Ascending aorta (tissue), 2 donors: ENCODE results near the gene FAT1. TPM values are rescaled to one million over a fixed set of nuclear protein-coding genes. Genes with fewer than 3 reads are reported as not detected.

Experiments used
- DNase-seq, 2 donors: peaks; one replicate each; pipeline ENCODE4 v3.0.0-alpha.2; 2019; ENCODE audit warnings: low spot score in 2 of 2
- H3K27ac ChIP-seq, 2 donors: fragments of 200-600 bp; sonication (generic); one replicate each; pipeline ENCODE4 v1.5.1; 2016 to 2017; ENCODE audit warnings: mild to moderate bottlenecking in 1 of 2
- H3K27me3 ChIP-seq: fragments of 200-600 bp; sonication (generic); one replicate; pipeline ENCODE4 v1.5.1; 2017
- H3K36me3 ChIP-seq, 2 donors: fragments of 200-600 bp; sonication (generic); one replicate each; pipeline ENCODE4 v1.5.1; 2016
- H3K4me1 ChIP-seq, 2 donors: fragments of 200-600 bp; sonication (generic); one replicate each; pipeline ENCODE4 v1.5.1; 2016 to 2017; ENCODE audit warnings: mild to moderate bottlenecking in 1 of 2
- H3K4me3 ChIP-seq, 2 donors: fragments of 200-600 bp; sonication (generic); one replicate each; pipeline ENCODE4 v1.5.1; 2016 to 2017; ENCODE audit warnings: mild to moderate bottlenecking in 1 of 2
- H3K9me3 ChIP-seq, 2 donors: fragments of 200-600 bp; sonication (generic); one replicate each; pipeline ENCODE4 v1.5.1; 2016
- CTCF ChIP-seq, 3 experiments: fragments of 200-600 bp in 2 of 3; fragments of 450-650 bp in 1 of 3; sonication (generic) in 2 of 3; IDR thresholded peaks; one replicate each; pipeline ENCODE4 v1.5.1; 2016 to 2019; ENCODE audit warnings: antibody characterized with exemption in 3 of 3, mild to moderate bottlenecking in 1 of 3, moderate library complexity in 1 of 3
- intact Hi-C: fragments of 100-400 bp; cut with DNase I; formaldehyde crosslinking; loops from one replicate; pipeline ENCODE4 v1.15.1; 2023
- total RNA-seq: library from RNA; depleted of rRNA; stranded (reverse); fragments of >200 nt; gene quantifications from one replicate; pipeline ENCODE4 v1.1.0, GENCODE V29; 2016

FAT1 gene
- total RNA-seq, 1 donor from 2014 or later = 52.9 TPM

GRCh38 chr4:186736466-186736865, 12.8 kb upstream of the FAT1 start:
- intact Hi-C loops = no loop called here
- H3K4me3 ChIP-seq = no peak overlapping the region
- DNase-seq = no peak

GRCh38 chr4:186734251-186734650, 10.6 kb upstream of the FAT1 start:
- no peak for DNase-seq
- Histone ChIP-seq H3K27ac (no peak overlapping the region), H3K4me1 (no peaks in the 10 kb centered on the region), H3K9me3 (no peaks in the 10 kb centered on the region), H3K27me3 (no peaks in the 10 kb centered on the region), H3K36me3 (no peaks in the 10 kb centered on the region), H3K4me3 (no peak overlapping the region)
- TF ChIP-seq CTCF (IDR thresholded peaks at IDR 0.05) = no peak
- intact Hi-C loops = no loop called here

More at GRCh38 chr4:186736466-186736865, 12.8 kb upstream of the FAT1 start:
- no peak overlapping the region for H3K27ac ChIP-seq
- no peaks in the 10 kb centered on the region for H3K27me3 ChIP-seq
- TF ChIP-seq CTCF (IDR thresholded peaks at IDR 0.05) = no peak
- H3K9me3 ChIP-seq = no peaks in the 10 kb centered on the region
- no peaks in the 10 kb centered on the region for H3K36me3 ChIP-seq
- H3K4me1 ChIP-seq = no peaks in the 10 kb centered on the region

GRCh38 chr4:186733778-186734177, 10.1 kb upstream of the FAT1 start:
- TF ChIP-seq CTCF (IDR thresholded peaks at IDR 0.05) = no peak
- intact Hi-C loops = no loop called here
- Histone ChIP-seq H3K36me3 (no peaks in the 10 kb centered on the region), H3K4me3 (no peak overlapping the region), H3K9me3 (no peaks in the 10 kb centered on the region), H3K27ac (no peak overlapping the region), H3K27me3 (no peaks in the 10 kb centered on the region), H3K4me1 (no peaks in the 10 kb centered on the region)
- DNase-seq = no peak

GRCh38 chr4:186730621-186731020, 7.0 kb upstream of the FAT1 start:
- H3K4me1 ChIP-seq = no peaks in the 10 kb centered on the region
- TF ChIP-seq CTCF (IDR thresholded peaks at IDR 0.05) = no peak
- intact Hi-C loops = no loop called here

DNA sequence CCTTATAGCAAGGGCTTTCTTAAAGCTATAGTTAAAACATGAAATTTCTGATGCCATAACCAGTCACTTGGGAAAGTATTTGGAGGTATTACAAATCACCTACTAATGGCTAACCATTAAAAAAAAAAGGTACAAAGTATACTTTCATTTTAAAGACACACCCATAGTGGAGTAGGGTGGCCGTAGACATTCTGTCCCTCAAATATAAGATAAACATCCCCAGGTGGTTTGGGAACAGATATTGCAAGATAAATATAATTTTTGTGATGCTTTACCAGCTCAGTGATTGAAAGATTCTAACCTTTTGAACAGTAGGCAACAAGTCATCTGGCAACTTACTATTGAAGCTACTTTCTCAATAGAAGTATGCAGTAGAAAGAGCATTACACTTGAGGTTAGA, 6.2 kb upstream of the FAT1 start:
- intact Hi-C loops = loop anchor here (5.0 to 10.0 kb wide), 4 partner anchors 38 to 1465 kb away; no protein-coding TSS in a partner anchor
- no peak overlapping the region for H3K4me3 ChIP-seq

More at GRCh38 chr4:186730621-186731020, 7.0 kb upstream of the FAT1 start:
- H3K27me3 ChIP-seq = no peaks in the 10 kb centered on the region
- no peaks in the 10 kb centered on the region for H3K9me3 ChIP-seq
- no peaks in the 10 kb centered on the region for H3K36me3 ChIP-seq
- no peak overlapping the region for H3K4me3 ChIP-seq
- no peak overlapping the region for H3K27ac ChIP-seq
- no peak for DNase-seq

More for the DNA sequence above, 6.2 kb upstream of the FAT1 start:
- Histone ChIP-seq H3K9me3 (no peaks in the 10 kb centered on the region), H3K27ac (no peak overlapping the region), H3K27me3 (no peaks in the 10 kb centered on the region), H3K36me3 (no peaks in the 10 kb centered on the region), H3K4me1 (no peaks in the 10 kb centered on the region)
- no peak for TF ChIP-seq CTCF (IDR thresholded peaks at IDR 0.05)
- DNase-seq = no peak
